ENCODE measurements around the gene LYZL6. TPM values are rescaled to one million over a fixed set of nuclear protein-coding genes. Genes with fewer than 3 reads are reported as not detected.

Gene LYZL6
- total RNA-seq, 1 donor from 2014 or later: not detected

GRCh38 chr17:35934760-35935159, 8.8 kb downstream of the LYZL6 start:
- Histone ChIP-seq H3K9me3 (no peaks in the 10 kb centered on the region), H3K27me3 (ENCODE audit: low read depth) (no peaks in the 10 kb centered on the region), H3K27ac (no peak overlapping the region), H3K36me3 (no peaks in the 10 kb centered on the region), H3K4me3 (no peak overlapping the region), H3K4me1 (peaks cover 13% of the 10 kb centered on the region)
- intact Hi-C loops (cut with DNase I): no loop called here
- DNase-seq (no peak), ATAC-seq (no peak)
- TF ChIP-seq, protein P1, sequence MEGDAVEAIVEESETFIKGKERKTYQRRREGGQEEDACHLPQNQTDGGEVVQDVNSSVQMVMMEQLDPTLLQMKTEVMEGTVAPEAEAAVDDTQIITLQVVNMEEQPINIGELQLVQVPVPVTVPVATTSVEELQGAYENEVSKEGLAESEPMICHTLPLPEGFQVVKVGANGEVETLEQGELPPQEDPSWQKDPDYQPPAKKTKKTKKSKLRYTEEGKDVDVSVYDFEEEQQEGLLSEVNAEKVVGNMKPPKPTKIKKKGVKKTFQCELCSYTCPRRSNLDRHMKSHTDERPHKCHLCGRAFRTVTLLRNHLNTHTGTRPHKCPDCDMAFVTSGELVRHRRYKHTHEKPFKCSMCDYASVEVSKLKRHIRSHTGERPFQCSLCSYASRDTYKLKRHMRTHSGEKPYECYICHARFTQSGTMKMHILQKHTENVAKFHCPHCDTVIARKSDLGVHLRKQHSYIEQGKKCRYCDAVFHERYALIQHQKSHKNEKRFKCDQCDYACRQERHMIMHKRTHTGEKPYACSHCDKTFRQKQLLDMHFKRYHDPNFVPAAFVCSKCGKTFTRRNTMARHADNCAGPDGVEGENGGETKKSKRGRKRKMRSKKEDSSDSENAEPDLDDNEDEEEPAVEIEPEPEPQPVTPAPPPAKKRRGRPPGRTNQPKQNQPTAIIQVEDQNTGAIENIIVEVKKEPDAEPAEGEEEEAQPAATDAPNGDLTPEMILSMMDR (IDR thresholded peaks at IDR 0.05): no peak

DNA sequence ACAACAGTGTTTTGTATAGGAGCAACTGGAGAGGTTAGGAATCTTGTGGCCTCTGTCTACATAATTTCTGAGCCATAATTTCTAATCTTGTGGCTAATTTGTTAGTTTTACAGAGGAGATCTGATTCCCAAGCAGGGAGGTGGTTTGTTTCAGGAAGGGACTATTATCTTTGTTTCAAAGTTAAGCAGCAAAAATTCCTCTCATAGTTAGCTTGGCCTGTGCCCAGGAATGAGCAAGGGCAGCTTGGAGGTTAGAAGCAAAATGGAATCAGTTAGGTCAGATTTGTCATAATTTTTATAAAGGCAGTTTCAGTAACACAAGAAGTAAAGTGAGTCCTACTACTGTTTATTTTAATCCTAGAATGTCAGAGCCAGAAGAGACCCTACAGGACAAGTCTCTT, 10.9 kb downstream of the LYZL6 start:
- Histone ChIP-seq H3K4me1 (peaks cover 13% of the 10 kb centered on the region), H3K4me3 (no peak overlapping the region), H3K27me3 (ENCODE audit: low read depth) (peaks cover 11% of the 10 kb centered on the region), H3K27ac (no peak overlapping the region), H3K9me3 (no peaks in the 10 kb centered on the region), H3K36me3 (no peaks in the 10 kb centered on the region)
- TF ChIP-seq, protein P1 (IDR thresholded peaks at IDR 0.05): no peak
- intact Hi-C loops (cut with DNase I): no loop called here
- DNase-seq (no peak), ATAC-seq (no peak)

DNA sequence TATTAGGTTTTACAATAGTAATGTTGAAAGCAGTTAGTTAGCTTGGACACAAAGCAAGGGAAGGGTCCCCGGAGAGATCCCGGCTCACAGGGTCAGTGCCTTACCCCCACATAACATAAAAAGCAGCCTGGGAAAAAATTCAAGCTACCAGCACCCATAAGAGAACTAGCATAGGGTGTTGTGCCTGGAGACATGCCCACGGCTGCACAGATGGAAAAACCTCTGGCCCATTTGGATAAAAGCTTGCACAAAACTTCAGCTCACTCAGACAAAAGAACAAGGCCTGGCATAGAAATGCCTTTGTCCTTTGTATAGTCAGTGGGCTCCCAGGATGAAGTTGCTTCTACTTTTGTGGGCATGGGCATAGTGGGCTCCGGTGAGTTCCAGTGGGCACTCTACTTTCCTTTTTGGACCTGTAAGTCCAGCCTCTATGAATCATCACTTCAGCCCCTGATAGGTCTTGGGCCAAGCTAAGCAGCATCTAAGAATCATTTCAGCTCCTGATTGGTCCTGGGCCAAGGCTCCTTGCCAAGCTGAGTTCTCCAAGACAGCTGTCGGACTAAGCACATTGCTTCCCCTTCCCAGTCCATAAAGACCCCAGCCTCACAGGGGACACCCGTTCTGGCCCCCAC, 11.6 kb downstream of the LYZL6 start:
- peaks cover 11% of the 10 kb centered on the region for H3K27me3 ChIP-seq (ENCODE audit: low read depth)
- H3K36me3 ChIP-seq: no peaks in the 10 kb centered on the region
- ATAC-seq (no peak), DNase-seq (no peak)
- H3K4me1 ChIP-seq: peaks cover 13% of the 10 kb centered on the region
- no peak overlapping the region for H3K4me3 ChIP-seq
- TF ChIP-seq, protein P1 (IDR thresholded peaks at IDR 0.05): no peak
- no peaks in the 10 kb centered on the region for H3K9me3 ChIP-seq
- intact Hi-C loops (cut with DNase I): no loop called here
- no peak overlapping the region for H3K27ac ChIP-seq

DNA sequence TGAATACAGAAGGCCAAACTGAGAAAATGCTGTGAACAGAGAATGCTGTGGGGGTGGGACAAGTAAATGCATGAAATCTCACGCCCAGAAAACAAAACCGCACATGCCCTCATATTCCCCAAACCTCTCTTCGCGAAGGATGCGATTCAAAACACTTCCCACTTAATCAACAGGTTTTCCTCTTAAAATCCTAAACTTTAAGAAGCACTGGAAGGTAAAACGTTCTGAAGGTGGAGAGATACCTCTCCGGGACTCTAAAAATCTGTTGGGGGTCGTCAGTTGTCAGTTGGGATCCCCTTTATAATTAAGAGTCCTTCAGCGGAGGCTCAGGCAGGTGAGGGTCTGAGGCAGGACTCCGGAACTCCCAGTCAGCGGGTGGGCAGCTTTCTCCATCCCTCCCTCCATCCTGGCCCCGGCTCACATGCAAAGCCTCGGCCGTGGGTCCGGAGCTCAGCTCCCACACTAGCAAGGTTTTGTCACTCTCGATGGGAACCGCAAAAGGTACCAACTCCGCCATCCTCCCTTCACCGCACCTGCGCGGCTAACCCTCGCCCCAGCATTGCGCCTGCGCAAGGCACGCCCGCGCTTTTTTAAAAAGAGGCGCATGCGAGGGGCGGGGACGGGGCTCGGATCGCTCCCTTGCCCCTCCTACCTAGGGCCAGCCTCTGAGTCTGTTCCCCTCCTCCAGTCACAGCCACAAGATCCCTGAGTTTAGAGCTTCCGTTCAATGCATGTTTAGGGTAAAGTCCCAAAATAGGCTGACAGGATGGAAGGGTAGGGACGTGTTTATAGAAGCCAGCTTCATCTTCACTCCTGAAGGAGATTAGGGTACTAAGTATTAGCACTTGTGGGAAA, 13.1 kb downstream of the LYZL6 start, which contains the start of gene RDM1:
Gene RDM1 (minus strand): TSS at position 563 of the 855 bp plus-strand sequence. CDS start 46 bp downstream, at position 517.
- DNase-seq (peak; percentile 61), ATAC-seq (peak; percentile 79 to 84)
- Histone ChIP-seq H3K4me1 (peaks cover 13% of the 10 kb centered on the region), H3K27ac (no peak within 1 kb of the TSS), H3K4me3 (peak within 1 kb of the TSS; percentile 48), H3K27me3 (ENCODE audit: low read depth) (peaks cover 11% of the 10 kb centered on the region), H3K36me3 (no peaks in the 10 kb centered on the region), H3K9me3 (no peaks in the 10 kb centered on the region)
- TF ChIP-seq, protein P1 (IDR thresholded peaks at IDR 0.05): no peak
- intact Hi-C loops (cut with DNase I): no loop called here

- Histone ChIP-seq H3K9me3 (no peaks in the 10 kb centered on the region), H3K4me1 (peaks cover 13% of the 10 kb centered on the region), H3K36me3 (no peaks in the 10 kb centered on the region), H3K27me3 (ENCODE audit: low read depth) (peaks cover 11% of the 10 kb centered on the region), H3K4me3 (no peak overlapping the region), H3K27ac (no peak overlapping the region)
- TF ChIP-seq, protein P1 (IDR thresholded peaks at IDR 0.05): no peak
- ATAC-seq: no peak
- intact Hi-C loops (cut with DNase I): no loop called here
- no peak for DNase-seq
Observed at GRCh38 chr17:35927714-35928113, 15.8 kb downstream of the LYZL6 start.
